ENCODE results near the gene PTPRQ. TPM values are rescaled to one million over a fixed set of nuclear protein-coding genes. Genes with fewer than 3 reads are reported as not detected.

Gene PTPRQ
- total RNA-seq, 4 donors from 2014 or later: 0.47 to 6.0 (median 3.4) TPM

DNA sequence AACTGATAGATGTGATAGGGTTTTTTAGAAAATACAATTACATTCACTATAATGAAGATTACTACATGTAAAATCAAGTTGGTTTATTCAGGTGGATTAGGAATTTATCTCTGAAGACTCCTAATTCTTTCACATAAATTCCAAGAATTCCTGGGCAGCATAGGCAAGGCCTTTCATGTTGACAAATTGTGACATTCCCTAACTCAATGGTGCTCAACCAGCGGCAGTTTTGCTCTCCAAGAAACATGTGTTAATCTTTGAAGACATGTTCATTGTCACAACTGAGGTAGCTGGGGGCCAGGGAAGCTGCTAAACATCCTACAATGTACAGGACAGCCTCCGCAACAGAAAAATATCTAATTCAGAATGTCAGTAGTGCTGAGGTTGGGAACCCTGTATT is 46.3 kb downstream of the PTPRQ start:
- Histone ChIP-seq H3K4me1 (no peaks in the 10 kb centered on the region), H3K9me3 (no peaks in the 10 kb centered on the region), H3K36me3 (no peaks in the 10 kb centered on the region), H3K4me3 (no peak overlapping the region), H3K27ac (no peak overlapping the region), H3K27me3 (no peaks in the 10 kb centered on the region)
- 72 to 91% methylated on average over 1 to 2 of the region's 2 CpGs for WGBS, 2 donors (ENCODE audit: low coverage in 1 of 2)
- ATAC-seq: no peak
- TF ChIP-seq POLR2A (IDR thresholded peaks at IDR 0.05): no peak
- TF ChIP-seq, protein P1, sequence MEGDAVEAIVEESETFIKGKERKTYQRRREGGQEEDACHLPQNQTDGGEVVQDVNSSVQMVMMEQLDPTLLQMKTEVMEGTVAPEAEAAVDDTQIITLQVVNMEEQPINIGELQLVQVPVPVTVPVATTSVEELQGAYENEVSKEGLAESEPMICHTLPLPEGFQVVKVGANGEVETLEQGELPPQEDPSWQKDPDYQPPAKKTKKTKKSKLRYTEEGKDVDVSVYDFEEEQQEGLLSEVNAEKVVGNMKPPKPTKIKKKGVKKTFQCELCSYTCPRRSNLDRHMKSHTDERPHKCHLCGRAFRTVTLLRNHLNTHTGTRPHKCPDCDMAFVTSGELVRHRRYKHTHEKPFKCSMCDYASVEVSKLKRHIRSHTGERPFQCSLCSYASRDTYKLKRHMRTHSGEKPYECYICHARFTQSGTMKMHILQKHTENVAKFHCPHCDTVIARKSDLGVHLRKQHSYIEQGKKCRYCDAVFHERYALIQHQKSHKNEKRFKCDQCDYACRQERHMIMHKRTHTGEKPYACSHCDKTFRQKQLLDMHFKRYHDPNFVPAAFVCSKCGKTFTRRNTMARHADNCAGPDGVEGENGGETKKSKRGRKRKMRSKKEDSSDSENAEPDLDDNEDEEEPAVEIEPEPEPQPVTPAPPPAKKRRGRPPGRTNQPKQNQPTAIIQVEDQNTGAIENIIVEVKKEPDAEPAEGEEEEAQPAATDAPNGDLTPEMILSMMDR (IDR thresholded peaks at IDR 0.05): no peak

DNA sequence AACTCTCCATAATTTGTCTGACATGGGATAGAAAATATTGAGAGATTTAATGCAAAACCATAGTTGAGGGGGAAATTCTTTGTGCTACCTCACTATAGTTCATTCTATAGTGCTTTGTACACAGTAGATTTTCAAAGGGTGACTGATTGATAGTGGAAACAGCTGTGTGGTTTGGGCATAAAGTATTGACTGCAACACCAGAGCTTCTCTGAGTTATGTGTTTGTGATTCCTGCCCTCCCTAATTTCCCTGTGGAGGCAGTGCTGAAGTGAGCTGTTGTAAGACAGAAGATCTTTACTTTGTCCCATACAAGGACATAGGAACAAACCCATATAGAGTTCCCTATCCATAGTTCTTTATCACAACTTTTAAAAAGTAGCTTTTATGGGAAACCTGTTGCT is 47.1 kb downstream of the PTPRQ start:
- Histone ChIP-seq H3K36me3 (no peaks in the 10 kb centered on the region), H3K27ac (no peak overlapping the region), H3K27me3 (no peaks in the 10 kb centered on the region), H3K9me3 (no peaks in the 10 kb centered on the region), H3K4me1 (no peaks in the 10 kb centered on the region), H3K4me3 (no peak overlapping the region)
- TF ChIP-seq POLR2AphosphoS5 (IDR thresholded peaks at IDR 0.05): no peak
- no peak for ATAC-seq

DNA sequence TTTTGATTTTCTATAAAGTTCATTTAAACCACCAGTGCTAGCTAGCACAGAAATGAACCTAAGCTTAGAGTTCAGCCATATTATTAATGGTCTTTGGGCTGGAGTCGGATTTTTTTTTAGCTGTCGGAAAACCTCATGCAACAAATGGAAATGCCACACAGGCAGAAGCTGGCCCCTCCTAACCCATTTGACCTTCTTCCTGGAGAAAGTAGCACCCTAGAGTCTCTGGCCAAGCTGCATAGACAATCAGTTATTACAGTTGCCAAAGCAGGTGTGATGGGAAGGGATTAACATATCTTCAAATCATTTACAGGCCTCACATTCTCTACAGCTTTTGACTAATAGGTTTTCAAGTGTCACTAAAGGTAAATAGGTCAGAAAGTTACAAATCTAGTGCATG is 49.4 kb downstream of the PTPRQ start:
- Histone ChIP-seq H3K4me3 (no peak overlapping the region), H3K9me3 (no peaks in the 10 kb centered on the region), H3K27ac (no peak overlapping the region), H3K4me1 (no peaks in the 10 kb centered on the region), H3K27me3 (no peaks in the 10 kb centered on the region), H3K36me3 (no peaks in the 10 kb centered on the region)
- TF ChIP-seq, protein P1 (IDR thresholded peaks at IDR 0.05): no peak
- no peak for TF ChIP-seq POLR2AphosphoS5 (IDR thresholded peaks at IDR 0.05)
- TF ChIP-seq EP300 (IDR thresholded peaks at IDR 0.05): no peak
- TF ChIP-seq POLR2A (IDR thresholded peaks at IDR 0.05): no peak
- no peak for ATAC-seq
- 90% methylated on average over 2 of the region's 2 CpGs; no CpG with 5 or more reads in 1 of the 2 donors for WGBS, 2 donors (ENCODE audit: low coverage in 1 of 2)

DNA sequence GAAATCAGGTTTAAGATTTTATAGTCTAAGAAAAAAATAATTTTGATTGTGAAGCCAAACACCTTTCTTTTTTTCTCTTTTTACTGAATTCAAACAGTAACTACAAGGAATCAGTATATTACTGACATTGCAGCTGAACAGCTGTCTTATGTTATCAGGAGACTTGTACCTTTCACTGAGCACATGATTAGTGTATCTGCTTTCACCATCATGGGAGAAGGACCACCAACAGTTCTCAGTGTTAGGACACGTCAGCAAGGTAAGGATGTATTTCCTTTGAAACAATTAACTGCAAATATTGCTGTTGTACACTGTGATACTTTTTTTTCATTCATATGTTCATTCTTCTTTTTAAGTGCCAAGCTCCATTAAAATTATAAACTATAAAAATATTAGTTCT is 50.8 kb downstream of the PTPRQ start:
- ATAC-seq: no peak
- Histone ChIP-seq H3K4me1 (no peaks in the 10 kb centered on the region), H3K27ac (no peak overlapping the region), H3K9me3 (no peaks in the 10 kb centered on the region), H3K36me3 (no peaks in the 10 kb centered on the region), H3K4me3 (no peak overlapping the region), H3K27me3 (no peaks in the 10 kb centered on the region)
- TF ChIP-seq EP300 (IDR thresholded peaks at IDR 0.05) (no peak), POLR2AphosphoS5 (IDR thresholded peaks at IDR 0.05) (no peak), POLR2A (IDR thresholded peaks at IDR 0.05) (no peak)
- TF ChIP-seq, protein P1 (IDR thresholded peaks at IDR 0.05): no peak
- 70 to 73% methylated on average over 1 of the region's 1 CpG for WGBS, 2 donors (ENCODE audit: low coverage in 1 of 2)

DNA sequence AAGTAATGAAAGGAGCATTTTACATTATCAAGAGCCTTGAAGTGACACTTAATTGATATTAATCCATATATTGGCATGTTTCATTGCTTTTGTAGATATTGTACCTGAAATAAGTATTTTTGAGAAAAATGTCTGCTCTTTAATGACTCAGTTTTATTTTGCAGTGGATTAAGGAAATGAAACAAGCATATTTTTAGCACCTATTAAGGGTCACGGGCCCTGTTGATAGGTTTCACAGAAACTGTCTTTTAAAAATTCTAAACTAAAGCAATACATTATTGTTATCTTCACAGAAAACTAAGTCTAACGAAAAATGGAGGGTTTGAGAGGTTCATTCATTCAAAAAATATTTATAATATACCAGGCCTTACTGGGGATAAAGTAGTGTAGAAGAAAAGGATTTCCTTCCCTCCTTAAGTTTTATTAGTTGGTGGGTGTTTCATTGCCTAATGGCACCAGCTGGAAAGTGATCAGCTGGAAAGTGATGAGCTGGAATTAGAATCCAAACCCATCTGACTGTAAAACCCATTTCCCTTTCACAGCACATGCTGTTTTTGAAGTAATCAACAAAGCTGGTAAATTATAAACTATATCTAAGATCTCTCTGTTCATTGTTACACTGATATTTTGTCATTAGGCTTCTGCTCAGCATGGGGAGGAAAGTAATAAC is 54.2 kb downstream of the PTPRQ start:
- Histone ChIP-seq H3K9me3 (no peaks in the 10 kb centered on the region), H3K4me3 (no peak overlapping the region), H3K36me3 (no peaks in the 10 kb centered on the region), H3K4me1 (no peaks in the 10 kb centered on the region), H3K27ac (no peak overlapping the region), H3K27me3 (no peaks in the 10 kb centered on the region)
- 43 to 44% methylated on average over 2 of the region's 2 CpGs for WGBS, 2 donors (ENCODE audit: low coverage in 1 of 2)
- ATAC-seq: no peak
- TF ChIP-seq POLR2A (IDR thresholded peaks at IDR 0.05) (no peak), EP300 (IDR thresholded peaks at IDR 0.05) (no peak), POLR2AphosphoS5 (IDR thresholded peaks at IDR 0.05) (no peak)
- TF ChIP-seq, protein P1 (IDR thresholded peaks at IDR 0.05): no peak

Data from gastroesophageal sphincter (tissue), 4 donors.